ENCODE measurements around the gene LRP4.

DNA sequence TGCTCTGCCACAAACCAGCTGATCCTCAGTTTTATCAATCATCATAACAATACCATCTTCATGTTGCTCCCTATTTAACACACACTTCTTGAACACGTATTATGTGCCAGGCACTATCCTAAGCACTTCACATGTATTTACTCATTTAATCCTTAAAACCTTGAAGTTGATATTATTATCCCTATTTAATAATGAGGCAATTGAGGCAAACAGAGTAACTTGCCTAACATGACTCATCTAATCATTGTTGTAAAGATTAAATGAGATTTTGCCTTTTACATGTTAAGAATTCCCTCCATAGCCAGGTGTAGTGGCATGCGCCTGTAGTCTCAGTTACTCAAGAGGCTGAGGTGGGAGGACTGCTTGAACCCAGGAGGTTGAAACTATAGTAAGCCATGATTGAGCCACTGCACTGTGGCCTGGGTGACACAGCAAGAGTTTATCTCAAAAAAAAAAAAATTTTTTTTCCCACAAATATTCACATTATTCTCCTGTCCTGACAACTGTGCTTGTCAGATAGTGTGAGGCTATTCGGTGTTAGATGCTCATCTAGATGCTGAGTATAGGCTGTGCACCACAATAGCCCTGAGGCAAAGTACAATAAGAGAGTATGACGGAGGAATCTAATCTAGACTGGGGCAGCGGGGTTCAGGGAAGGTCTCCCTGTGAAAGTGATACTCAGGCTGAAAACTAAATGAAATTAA is 85.7 kb downstream of the LRP4 start:
- no peak for TF ChIP-seq YY1 (IDR thresholded peaks at IDR 0.05; ENCODE audit: insufficient read depth, insufficient read length)
- TF ChIP-seq SUZ12 (IDR thresholded peaks at IDR 0.05; ENCODE audit: extremely low read depth, insufficient read depth, insufficient read length): no peak
